GM11168 (cell line): ENCODE measurements around the gene CXCR4.
"Not testable (repeated sequence)": the region's sequence is repeated elsewhere in the genome, so short reads cannot be mapped to it uniquely, and the experiment has no call there.

Source experiments
- in situ Hi-C: fragments of 300-500 bp; cut with MboI; formaldehyde crosslinking; loops from one replicate; pipeline ENCODE4 v1.12.0; 2022; ENCODE audit warnings: low sequenced_read_pairs; ENCODE audit not compliant: unreplicated experiment

Gene CXCR4

GRCh38 chr2:136116151-136116812 lies 1.7 kb downstream of the CXCR4 start:
- in situ Hi-C loops, result loop anchor here (5.0 kb wide), 1 partner anchor 204 kb away; no protein-coding TSS in a partner anchor

GRCh38 chr2:136115183-136115761 lies 2.7 kb downstream of the CXCR4 start:
- in situ Hi-C loops, result loop anchor here (5.0 kb wide), 1 partner anchor 203 kb away; no protein-coding TSS in a partner anchor

DNA sequence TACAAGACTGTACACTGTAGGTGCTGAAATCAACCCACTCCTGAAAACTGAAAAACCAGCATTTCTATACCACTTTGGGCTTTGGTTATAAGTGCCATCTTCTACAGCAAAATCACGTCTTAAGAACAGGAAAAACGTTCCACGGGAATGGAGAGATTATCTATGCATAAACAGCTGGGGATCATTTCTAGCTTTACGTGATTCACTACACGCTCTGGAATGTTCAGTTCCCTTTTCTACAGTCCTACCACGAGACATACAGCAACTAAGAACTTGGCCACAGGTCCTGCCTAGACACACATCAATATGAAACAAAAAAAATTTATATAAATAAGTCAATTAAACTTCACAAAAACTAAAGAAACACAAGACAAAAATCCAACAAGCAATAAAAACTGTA lies 3.6 kb downstream of the CXCR4 start:
- in situ Hi-C loops, result no loop called here

DNA sequence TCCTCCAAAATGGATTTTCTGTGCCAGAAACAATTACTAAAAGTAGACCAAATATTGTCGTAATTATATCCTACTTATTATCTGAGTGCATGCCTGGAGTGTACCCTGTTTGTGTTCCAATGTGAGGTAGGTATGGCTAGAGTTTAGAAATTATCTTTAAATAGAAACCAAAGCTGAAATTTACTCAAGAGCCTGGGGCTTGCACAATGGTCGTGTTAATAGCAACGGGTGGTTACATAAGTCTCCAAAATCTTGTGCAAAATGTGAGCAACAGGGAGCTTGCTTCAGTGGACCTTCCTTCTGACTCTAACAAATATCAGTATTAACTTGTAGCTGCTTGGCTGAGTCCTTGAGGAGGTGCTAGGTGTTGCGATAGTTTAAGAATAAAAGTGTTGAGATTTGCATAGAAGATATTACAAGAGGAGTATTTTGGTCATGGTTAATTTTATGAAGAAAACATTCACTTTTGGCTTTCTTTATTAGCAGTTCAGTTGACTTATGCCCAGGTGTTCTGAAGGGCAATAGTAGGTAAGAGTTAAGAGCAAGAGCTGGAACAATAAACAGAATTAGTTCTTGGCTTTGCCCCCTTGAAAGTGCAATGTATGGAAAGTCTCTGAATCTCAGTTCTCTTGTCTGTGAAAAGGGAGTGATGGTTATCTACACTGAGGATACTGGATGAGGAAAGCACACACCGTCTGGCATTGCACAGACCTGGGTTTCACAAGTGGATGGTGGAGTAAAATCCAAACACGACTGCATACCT lies 4.6 kb downstream of the CXCR4 start:
- in situ Hi-C loops, result no loop called here

DNA sequence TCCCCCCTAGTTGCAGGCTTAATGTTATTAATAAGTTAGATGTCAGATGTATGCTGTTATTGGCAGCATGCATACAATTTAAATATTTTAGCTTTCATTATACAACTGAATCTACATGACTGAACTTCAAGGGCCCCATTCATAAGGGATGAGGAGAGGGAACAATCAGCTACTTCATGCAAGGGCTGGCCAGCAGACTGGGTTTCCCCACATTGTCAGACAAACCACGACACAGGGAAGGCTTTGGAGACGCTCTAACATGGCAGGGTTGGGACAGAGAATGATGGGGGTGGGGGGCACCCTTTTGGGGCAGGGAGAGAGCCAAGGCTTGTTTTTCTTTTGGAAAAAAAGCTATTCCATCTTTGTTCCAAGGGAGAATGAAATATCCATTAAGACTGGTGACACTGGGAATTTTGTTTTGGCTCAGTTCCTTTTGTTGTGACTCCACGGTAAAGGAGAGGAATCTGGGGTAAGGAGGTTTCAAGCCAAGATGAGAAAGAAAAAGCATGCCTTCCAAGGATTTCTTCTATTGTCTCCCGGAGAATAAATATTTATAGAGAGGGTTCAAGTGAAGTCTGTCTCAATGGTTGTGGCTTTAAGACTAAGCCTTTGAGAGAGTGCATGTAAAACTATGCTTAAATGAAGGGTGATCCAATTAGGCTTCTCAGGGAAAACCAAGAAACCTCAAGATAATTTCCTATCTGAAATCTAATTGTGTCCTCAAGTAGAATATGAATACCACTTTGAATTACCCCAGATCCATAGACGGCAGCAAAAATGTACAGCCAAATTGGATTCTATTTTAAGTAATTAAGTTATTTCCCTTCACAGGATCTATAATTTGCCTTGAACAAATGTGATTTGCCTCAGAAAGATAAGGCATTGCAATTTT lies 5.4 kb downstream of the CXCR4 start:
- in situ Hi-C loops, result no loop called here

DNA sequence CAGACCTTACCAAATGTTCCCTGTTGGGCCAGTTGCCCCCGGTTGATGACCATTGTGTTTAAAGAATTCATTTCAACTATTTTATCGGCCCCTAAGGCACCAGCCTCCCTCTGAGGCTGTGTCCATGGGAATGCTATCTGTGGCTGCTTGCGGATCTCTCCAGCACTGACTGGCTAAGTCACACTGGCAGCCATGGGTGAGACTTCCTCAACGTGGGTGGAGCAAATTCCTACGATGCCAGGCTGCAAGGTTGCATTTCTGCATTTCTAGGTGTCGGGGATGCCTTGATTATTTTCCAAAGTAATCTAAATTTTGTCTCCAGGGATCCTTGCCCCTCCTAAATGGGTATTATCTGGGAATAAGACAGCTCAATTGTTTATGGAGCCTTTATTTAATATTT lies 6.2 kb downstream of the CXCR4 start:
- in situ Hi-C loops, result no loop called here

DNA sequence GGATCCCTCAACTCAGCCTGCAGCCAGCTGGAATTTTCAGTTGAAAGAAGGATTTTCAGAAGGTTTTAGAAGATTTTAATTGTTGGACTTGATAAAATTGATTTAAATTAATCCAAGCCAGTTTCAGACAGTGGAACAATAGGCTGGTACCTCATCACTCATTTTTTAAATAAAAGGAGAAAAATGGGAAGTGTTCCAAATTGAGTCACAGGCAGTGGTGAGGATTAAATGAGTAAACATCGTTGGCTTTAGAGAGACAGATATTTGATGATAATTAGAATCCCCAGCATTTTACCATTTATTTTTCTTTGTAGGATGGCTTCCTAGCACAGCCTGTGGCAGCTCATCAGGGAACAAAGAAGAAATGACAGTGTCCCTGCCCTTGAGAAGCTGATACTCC lies 7.4 kb downstream of the CXCR4 start:
- in situ Hi-C loops, result no loop called here

DNA sequence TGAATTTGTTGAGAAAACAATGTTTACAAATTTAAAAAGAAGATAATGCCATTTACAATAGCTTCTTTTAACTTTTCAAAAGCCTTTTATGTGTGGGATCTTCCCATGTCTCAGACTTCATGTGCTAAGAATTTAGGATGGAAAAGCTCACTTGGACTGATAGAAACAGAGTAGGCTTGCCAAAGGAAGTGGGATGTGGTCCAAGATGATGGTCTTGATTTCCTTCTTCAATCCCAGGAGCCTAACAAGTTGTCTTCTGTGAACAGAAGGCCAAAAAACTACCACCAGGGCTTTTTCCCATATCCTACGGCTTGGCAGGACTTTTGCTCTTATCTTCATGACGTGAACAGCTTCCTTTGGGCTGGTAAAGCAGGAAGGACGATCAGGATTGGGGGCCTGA lies 9.5 kb downstream of the CXCR4 start:
- in situ Hi-C loops, result no loop called here

GRCh38 chr2:136107051-136108033 lies 10.6 kb downstream of the CXCR4 start:
- in situ Hi-C loops, result no loop called here

GRCh38 chr2:136106505-136106904 lies 11.4 kb downstream of the CXCR4 start:
- in situ Hi-C loops, result no loop called here

DNA sequence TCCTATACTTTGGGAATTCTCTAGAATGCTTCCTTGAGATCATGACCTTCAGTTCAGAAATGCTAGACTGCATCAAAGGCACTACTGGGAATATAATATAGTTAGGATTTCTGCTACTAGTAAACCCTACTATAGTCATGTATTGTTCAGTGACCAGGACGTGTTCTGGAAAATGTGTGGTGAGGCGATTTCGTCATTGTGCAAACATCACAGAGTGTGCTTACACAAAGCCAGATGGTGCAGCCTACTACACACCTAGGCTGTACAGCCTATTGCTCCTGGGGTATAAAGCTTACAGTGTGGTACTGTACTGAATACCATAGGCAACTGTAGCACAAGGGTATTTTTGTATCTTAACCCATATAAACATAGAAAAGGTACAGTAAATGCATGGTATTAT lies 13.0 kb downstream of the CXCR4 start:
- in situ Hi-C loops, result no loop called here

GRCh38 chr2:136101042-136101441 lies 16.9 kb downstream of the CXCR4 start:
- in situ Hi-C loops, result no loop called here

DNA sequence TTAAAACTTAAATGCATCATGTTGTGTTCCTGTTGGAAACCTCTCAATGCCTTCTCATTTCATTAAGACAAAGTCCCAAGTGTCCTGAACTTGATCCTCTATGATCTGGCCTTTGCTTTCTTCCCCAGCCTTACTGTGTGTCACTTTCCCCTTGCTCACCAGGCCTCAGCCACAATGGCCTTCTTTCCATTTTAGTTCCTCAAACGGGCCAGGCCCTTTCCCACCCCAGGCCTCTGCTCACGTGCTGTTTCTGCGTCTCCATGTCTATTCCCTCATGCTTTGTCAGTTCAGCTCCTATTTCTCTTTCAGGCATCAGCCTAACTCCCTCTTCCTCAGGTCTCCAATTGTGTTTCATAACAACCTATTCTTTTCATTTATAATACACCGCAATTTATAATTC lies 19.5 kb downstream of the CXCR4 start:
- in situ Hi-C loops, result no loop called here

DNA sequence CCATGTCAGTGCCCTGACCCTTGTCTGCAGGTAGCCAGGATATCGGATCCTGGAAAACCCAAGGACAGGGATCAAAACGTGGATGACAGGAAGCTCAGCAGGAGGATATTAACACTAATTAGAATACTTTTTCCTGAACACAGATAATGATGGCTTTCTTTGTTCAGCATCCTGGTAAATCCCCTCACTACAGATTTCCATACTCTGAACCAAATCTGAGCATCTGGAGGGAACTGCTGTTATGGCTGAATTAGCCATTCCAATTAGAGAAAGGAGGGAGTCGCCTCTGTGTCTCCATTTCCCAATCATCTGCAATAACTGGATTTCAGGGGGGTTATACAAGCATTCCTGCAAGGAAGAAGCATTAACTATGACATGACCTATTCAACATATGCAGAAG lies 24.4 kb downstream of the CXCR4 start:
- in situ Hi-C loops, result no loop called here

DNA sequence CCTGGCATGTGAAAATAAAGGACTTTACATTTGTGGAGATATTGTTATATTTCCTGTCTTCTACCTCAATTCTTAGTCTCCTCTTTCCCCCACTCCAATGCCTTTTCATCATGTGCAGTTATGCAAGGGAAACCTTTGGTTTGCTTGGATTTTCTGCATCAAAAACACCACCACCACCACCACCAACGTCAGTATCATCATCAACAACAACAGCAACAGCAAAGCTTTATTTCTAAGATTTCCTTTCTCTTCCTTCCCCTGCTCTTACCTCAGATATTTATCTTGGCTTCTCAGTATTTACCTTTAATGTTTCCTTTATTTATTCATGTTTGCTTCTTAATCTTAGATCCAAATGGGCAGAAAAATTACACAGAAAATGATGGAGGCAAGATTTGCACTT lies 26.1 kb downstream of the CXCR4 start:
- in situ Hi-C loops, result no loop called here

- in situ Hi-C loops, result not testable (repeated sequence)
Measured at GRCh38 chr2:136087901-136088460, 30.0 kb downstream of the CXCR4 start.

DNA sequence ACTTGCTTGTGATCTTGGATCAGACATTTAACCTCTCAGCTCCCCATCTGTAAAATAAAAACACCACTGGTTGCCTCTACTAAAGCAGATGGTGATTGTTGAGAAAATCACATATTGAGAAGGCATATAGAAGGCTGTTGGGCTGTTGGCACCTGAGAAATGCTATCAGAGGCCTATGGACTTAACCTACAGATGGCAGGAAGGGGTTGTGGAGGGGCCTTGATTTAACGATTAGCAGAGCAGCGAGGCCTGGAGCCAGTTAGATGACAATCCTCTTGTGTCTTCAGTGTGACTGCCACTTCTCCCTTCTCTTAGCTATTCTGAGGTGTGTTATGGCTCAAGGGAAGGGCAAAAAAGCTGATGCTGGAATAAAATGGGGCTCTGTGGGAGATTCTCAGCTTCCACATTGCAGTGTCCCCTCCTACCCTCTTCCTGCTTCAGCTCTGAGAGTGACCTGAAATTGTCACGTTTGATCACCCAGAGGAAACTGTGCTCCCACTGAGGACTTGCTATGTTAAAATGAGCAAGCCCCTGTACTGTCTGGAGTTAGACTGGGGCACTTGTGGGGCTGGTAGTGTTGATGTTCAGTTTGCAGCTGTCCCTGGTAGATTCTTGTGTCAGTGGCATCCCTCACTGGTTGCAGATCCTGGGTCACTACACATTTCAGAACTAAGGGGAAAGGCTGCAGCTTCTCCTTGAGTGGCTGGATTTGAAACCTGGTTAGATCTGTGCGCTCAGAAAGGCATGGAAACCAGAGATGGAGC lies 31.5 kb downstream of the CXCR4 start:
- in situ Hi-C loops, result no loop called here

DNA sequence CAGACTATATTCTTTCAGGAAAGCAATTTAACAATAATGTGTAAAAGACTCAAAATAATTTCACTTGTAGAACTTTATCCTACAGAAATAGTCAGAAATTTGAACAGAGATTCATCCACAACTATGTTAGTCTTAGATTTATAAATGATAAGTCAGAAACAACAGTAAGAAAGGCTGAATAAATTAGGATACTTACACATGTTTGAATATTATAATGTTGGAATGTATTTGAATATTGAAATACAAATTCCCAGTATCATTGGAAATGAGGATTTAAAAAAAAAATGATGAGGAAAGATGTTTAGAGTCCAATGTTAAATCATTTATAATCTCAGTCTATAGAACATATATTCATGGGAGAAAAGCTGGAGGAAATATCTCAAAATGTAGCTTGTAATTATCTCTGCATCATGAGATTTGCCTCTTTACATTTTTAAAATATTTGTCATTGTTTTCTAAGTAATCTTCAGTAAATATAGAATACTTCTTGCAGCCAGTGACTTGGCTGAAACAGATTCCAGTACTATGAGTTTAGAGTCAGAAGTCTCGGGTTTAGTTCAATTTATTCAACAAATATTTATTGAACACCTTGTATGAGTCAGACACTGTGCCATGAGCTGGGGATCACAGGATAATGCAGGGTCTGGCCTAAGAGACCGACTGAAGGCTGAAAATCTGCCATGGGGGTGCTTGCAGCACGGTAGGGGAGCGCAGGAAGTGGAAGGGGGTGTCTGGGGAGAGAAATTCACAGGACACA lies 32.3 kb downstream of the CXCR4 start:
- in situ Hi-C loops, result no loop called here
